ENCODE data around the gene PPFIA1.

DNA sequence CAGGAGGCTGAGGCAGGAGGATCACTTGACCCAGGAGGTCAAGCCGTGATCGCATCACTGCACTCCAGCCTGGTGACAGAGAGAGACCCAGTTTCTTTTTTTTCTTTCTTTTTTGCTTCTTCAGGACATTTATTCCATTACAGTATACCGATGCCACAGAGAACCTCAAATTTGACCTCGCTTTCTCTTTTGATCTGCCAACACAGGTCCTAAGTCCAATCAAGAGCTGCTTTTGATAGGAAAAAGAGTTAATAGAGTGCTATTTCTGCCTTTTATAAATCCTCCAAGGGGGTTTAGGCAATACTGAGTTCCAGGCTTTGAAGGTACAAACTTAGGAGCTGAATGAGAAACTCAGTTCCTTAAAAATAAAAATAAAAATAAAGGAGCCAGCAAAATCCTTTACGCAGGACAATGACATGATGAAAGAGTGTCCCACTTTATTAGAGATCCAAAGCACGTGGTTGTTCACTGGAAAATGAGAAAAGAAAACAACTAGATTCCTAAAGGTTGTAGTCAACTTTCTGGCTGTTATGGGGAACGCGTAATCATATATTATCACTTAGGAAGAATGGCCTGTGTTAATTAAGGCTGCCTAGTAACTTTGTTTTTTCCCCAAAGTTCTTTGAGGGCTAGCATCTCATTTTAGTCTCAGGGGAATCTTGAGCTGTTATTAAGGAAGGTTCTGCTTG lies 40.2 kb upstream of the PPFIA1 start:
- TF ChIP-seq CTCF (conservative IDR thresholded peaks at IDR 0.05; ENCODE audit: low read depth, low read length) (no peak), EZH2 (IDR thresholded peaks at IDR 0.05; ENCODE audit: borderline replicate concordance, low read depth, low read length, poor library complexity, severe bottlenecking) (no peak)

Data from A673 (cell line).